HG03280 (cell line): ENCODE measurements around the gene SLC2A13.
A peak's percentile ranks its signal among the peaks of the same experiment; 100 is the strongest.

ENCODE experiments used
- ATAC-seq: cut with Tn5 transposase; IDR thresholded peaks from one replicate; pipeline ENCODE4 v1.9.1; 2021; ENCODE audit warnings: mild to moderate bottlenecking, moderate library complexity; ENCODE audit not compliant: unreplicated experiment

The SLC2A13 gene

DNA sequence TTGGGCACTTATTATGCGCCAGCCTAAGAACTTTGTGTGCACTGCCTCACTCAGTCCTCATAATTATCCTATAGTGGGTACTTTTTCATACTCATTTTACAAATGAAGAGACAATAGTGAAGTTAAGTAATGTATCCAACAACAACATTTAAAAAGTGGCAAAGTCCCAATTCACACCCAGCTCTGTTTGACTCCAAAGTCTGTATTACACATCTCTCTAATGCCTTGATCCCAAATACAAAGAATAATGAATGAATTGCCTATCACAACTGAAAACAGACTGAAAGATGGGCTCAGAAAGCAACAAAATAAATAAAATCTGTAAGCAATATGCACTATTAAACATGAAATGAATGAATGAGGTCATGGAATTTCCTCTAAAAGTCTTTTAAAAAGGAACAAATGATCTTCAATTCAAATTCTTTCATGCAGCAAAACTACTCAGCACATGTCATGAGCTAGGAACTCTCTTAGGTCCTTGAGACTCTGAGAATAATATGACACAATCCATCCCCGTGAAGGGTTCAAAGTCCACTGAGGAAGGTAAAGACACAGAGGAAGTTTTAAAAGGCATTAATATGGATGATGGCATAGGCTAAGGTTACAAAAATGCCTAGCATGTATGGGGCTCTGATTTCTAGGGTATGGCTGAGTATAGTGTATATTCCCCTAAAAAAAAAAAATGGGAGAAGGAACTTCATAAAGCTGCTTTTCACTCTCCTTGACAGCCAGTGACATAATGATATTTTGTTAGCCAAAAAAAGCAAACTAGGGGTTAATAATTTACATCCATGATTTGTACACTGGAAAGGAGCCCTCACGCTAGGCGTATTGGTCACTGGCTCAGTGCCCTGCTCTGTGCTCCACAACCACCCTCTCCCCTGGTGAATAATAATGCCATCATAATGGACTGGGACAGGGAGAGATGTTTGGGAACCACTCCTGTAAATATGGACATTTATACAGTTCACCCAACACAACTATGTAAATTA, 103.4 kb downstream of the SLC2A13 start:
- ATAC-seq: no peak

DNA sequence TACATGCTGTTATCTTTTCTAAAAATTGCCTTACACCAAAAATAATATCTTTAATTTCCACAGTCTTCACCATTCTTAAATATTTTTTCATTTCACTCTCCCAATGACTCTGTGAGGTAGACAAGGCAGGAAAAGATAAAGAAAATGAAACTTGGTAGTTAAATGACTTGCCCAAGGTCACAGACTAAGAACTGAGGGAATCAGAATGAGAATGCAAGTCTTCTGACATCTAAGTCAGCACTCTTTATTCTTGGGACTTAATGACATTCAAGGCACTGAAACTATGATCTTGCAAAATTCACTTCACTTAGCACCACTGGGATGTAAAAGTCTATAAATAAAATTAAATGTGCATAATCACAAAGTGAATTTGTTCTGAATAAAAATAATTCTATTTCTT, 104.5 kb downstream of the SLC2A13 start:
- no peak for ATAC-seq

GRCh38 chr12:40000884-40001283, 105.0 kb downstream of the SLC2A13 start:
- no peak for ATAC-seq

- no peak for ATAC-seq
Measured at GRCh38 chr12:39993268-39993667, 112.6 kb downstream of the SLC2A13 start.

GRCh38 chr12:39990122-39991101, 115.5 kb downstream of the SLC2A13 start:
- ATAC-seq: peak; percentile 92

DNA sequence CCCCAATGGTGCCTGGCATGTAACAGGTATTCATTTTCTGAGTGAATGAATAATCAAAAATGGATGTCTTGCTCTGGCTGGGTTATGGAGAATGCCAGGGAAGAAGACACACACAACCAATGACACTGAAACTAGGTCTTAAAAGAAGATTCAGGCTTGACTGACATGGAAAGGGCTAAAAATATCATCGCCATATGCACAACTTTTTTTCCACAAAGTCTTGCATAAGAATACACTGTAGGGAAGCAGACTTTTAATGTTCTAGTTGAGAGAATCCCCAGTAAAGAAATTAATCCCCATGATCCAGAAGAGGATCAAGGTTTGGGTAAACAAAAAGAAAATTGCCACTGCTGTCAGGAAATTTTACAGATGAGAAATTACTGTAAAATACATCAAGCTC, 116.4 kb downstream of the SLC2A13 start:
- ATAC-seq: no peak

DNA sequence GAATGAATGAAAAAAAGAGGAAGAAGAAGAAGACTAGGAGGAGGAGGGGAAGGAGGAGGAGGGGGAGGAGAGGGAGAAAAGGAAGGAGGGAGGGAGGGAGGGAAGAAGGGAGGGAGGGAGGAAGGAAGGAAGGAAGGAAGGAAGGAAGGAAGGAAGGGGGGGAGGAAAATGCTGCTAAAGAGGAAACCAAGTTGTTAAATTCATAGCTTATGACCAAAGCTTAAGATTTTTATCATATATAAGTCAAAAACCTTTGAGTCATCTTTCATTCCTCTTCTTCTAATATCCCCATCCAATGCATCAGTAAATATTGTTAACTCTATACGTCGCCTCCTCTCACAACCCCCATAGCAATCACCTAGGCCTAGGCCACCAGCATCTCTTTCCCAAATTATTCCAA, 117.3 kb downstream of the SLC2A13 start:
- no peak for ATAC-seq

DNA sequence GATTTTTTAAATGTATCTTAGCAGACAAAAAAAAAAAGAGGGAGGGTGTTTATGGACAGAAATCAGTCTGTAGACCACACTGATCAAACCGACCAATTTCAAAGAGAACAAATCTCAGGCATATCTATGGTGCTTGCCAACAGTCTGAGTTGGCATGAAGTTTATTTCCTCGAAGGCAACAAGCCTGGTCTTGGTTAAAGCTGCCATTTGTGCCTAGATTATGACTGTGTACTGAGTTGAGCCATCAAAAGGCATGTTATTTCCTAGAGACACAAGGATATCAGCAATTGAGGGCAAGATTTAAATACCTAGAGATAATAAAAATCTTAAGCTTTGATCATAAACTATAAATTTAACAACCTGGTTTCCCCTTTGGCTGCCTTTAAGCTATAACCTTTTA, 119.2 kb downstream of the SLC2A13 start:
- ATAC-seq: no peak

- ATAC-seq: no peak
Measured at GRCh38 chr12:39984670-39985069, 121.2 kb downstream of the SLC2A13 start.

DNA sequence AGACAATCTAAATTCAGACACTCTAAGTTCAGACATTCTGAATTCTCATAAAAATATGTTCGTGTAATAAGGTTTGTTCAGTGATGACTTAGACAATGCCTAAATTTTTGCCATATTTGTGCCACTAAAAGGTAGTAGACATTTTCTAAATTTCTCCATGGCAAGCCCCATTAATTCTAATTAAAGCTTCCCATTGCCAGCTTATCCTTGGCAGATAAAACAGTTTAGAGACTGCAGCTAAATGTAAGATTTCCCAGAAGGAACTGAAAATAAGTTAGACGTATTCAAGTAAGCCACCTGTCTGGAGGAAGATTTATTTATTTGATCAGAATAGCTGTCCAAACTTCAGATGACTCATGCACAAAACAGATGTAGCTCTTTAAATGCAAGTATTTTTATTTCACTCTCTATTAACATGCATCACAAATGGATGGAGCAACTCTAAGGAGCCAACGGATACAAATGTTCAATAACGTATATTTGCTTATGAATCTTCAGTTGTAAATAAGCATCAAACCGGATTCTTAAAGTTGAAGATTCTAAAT, 130.4 kb downstream of the SLC2A13 start:
- no peak for ATAC-seq

DNA sequence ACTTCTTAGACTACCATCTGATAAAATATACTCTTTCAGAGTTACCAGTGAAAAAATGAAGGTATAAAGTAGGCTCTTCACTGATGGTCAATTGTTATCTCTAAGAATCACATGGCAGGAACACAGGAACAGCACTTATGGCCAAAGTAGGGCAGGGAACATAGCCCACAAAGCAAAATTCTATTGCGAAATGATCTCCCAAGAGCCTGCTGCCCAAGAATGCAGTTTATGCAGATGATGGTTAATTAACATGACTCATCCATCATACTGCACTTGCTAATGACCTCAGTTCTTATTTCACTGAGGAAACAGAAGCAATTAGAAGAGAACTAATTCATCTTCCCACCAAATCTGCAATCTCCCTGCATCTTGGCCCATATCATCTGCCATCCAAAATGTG, 133.8 kb downstream of the SLC2A13 start:
- ATAC-seq: no peak

- ATAC-seq: no peak
Measured at GRCh38 chr12:39971348-39971747, 134.5 kb downstream of the SLC2A13 start.

DNA sequence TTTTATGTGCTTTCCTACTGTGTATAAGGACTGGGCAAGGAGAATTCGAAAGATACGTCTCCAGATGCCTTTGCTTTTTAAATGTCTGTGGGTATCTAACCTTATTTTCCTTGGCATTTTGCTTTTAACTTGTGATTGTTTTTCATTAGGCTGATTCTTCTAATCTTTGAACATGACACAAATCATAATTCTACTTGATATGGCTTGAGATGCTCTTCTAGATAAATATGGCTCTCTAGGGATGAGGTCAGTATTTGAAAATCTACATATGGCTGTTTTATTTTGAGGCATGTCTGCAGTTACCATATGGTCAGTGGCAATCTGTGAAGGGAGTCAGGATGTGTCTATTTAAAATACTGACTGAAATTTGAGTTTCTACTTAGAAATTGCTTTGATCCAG, 139.2 kb downstream of the SLC2A13 start:
- no peak for ATAC-seq

DNA sequence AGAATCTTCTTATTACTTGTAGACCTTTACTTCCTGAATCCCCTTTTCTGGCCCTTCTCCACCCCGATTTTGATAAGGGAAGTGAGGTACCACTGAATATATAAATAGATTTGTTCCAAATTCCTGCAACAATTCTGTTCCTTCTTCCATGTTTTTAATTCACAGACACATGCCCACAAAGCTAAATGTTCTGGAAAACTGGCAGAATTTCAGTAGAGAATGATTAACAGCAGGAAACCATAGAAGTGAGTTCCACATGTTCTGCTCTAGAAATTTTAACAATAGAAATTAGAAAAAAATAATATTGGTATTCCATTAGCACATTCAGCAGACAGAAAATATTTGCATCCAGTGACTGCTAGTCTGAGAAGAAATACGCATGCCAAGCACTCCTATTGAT, 139.6 kb downstream of the SLC2A13 start:
- no peak for ATAC-seq

DNA sequence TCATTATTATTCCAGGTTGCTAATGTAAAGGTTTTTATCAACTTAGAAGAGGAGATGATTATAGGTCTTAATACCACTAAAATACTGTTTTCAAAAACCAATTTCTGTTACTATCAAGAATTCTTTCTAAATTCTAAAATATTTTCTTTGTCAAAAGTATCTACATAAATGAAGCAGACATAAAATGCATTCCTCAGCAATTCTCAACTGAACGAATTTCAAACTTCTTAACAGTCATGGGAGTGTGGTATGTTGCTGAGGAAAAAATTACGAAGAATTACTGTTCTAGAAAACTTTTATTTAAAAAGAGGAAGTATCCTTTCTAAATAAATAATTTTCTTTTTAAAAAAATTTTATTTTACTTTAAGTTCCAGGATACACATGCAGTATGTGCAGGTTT, 146.4 kb downstream of the SLC2A13 start:
- no peak for ATAC-seq

GRCh38 chr12:39959031-39959430, 146.8 kb downstream of the SLC2A13 start:
- no peak for ATAC-seq

GRCh38 chr12:39958377-39958776, 147.5 kb downstream of the SLC2A13 start:
- ATAC-seq: no peak

GRCh38 chr12:39956725-39957124, 149.2 kb downstream of the SLC2A13 start:
- no peak for ATAC-seq

- ATAC-seq: no peak
Measured at GRCh38 chr12:39946361-39947280, 159.3 kb downstream of the SLC2A13 start.

GRCh38 chr12:39937119-39937518, 168.8 kb downstream of the SLC2A13 start:
- no peak for ATAC-seq
